Ascending aorta (tissue), 2 donors: Measurements from ENCODE around the gene PPP1R7. TPM values are rescaled to one million over a fixed set of nuclear protein-coding genes. Genes with fewer than 3 reads are reported as not detected.

ENCODE experiments used
- DNase-seq, 2 donors: peaks; one replicate each; pipeline ENCODE4 v3.0.0-alpha.2; 2019; ENCODE audit warnings: low spot score in 2 of 2
- H3K27ac ChIP-seq, 2 donors: fragments of 200-600 bp; sonication (generic); one replicate each; pipeline ENCODE4 v1.5.1; 2016 to 2017; ENCODE audit warnings: mild to moderate bottlenecking in 1 of 2
- H3K27me3 ChIP-seq: fragments of 200-600 bp; sonication (generic); one replicate; pipeline ENCODE4 v1.5.1; 2017
- H3K36me3 ChIP-seq, 2 donors: fragments of 200-600 bp; sonication (generic); one replicate each; pipeline ENCODE4 v1.5.1; 2016
- H3K4me1 ChIP-seq, 2 donors: fragments of 200-600 bp; sonication (generic); one replicate each; pipeline ENCODE4 v1.5.1; 2016 to 2017; ENCODE audit warnings: mild to moderate bottlenecking in 1 of 2
- H3K4me3 ChIP-seq, 2 donors: fragments of 200-600 bp; sonication (generic); one replicate each; pipeline ENCODE4 v1.5.1; 2016 to 2017; ENCODE audit warnings: mild to moderate bottlenecking in 1 of 2
- H3K9me3 ChIP-seq, 2 donors: fragments of 200-600 bp; sonication (generic); one replicate each; pipeline ENCODE4 v1.5.1; 2016
- CTCF ChIP-seq, 3 experiments: fragments of 200-600 bp in 2 of 3; fragments of 450-650 bp in 1 of 3; sonication (generic) in 2 of 3; IDR thresholded peaks; one replicate each; pipeline ENCODE4 v1.5.1; 2016 to 2019; ENCODE audit warnings: antibody characterized with exemption in 3 of 3, mild to moderate bottlenecking in 1 of 3, moderate library complexity in 1 of 3
- intact Hi-C: fragments of 100-400 bp; cut with DNase I; formaldehyde crosslinking; loops from one replicate; pipeline ENCODE4 v1.15.1; 2023
- total RNA-seq: library from RNA; depleted of rRNA; stranded (reverse); fragments of >200 nt; gene quantifications from one replicate; pipeline ENCODE4 v1.1.0, GENCODE V29; 2016

Gene PPP1R7
- total RNA-seq, 1 donor from 2014 or later, result 4.2 TPM

DNA sequence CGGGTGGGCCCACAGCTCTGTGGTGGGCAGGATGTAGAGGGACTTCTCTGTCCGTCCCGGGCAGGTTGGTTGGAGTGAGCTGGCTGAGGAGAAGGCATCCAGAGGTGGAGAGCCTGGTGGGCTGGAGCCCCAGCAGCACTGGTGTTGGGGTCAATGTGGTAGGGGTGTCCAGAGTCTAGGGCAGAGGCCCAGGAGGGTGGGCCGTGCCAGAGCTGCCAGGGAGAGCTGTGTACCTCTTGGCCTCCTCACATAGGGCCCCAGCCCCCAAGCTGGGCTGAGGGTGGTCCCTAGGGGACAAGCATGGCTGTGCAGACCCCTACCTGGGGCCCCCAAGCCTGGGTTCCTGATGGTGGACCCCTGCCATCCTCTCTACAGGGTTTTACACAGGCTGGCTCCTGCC lies 54.2 kb downstream of the PPP1R7 start:
- H3K4me3 ChIP-seq, result no peak overlapping the region
- no peak for TF ChIP-seq CTCF (IDR thresholded peaks at IDR 0.05)
- no peaks in the 10 kb centered on the region for H3K27me3 ChIP-seq
- H3K27ac ChIP-seq, result no peak overlapping the region
- H3K9me3 ChIP-seq, result no peaks in the 10 kb centered on the region
- H3K36me3 ChIP-seq, result no peaks in the 10 kb centered on the region
- intact Hi-C loops, result no loop called here
- DNase-seq, result no peak
- H3K4me1 ChIP-seq, result no peaks in the 10 kb centered on the region

DNA sequence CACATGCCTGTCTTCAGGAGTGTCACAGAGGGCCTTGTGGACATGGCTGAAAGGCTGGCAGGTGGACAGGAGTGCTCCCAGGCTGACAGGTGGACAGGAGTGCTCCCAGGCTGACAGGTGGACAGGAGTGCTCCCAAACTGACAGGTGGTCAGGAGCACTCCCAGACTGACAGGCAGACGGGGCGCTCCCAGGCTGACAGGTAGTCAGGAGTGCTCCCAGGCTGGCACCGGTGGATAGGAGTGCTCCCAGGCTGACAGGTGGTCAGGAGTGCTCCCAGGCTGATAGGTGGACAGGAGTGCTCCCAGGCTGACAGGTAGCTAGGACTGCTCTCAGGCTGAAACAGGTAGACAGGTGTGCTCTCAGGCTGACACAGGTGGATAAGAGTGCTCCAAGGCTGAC lies 54.8 kb downstream of the PPP1R7 start:
- TF ChIP-seq CTCF (IDR thresholded peaks at IDR 0.05), result no peak
- no peak overlapping the region for H3K27ac ChIP-seq
- intact Hi-C loops, result no loop called here
- no peaks in the 10 kb centered on the region for H3K36me3 ChIP-seq
- H3K27me3 ChIP-seq, result no peaks in the 10 kb centered on the region
- DNase-seq, result no peak
- H3K4me1 ChIP-seq, result no peaks in the 10 kb centered on the region
- H3K9me3 ChIP-seq, result no peaks in the 10 kb centered on the region
- H3K4me3 ChIP-seq, result no peak overlapping the region

- no peak overlapping the region for H3K27ac ChIP-seq
- DNase-seq, result no peak
- intact Hi-C loops, result no loop called here
- no peak overlapping the region for H3K4me3 ChIP-seq
- H3K4me1 ChIP-seq, result no peaks in the 10 kb centered on the region
- no peaks in the 10 kb centered on the region for H3K9me3 ChIP-seq
- H3K36me3 ChIP-seq, result no peaks in the 10 kb centered on the region
- no peak for TF ChIP-seq CTCF (IDR thresholded peaks at IDR 0.05)
- no peaks in the 10 kb centered on the region for H3K27me3 ChIP-seq
These were observed 56.9 kb downstream of the PPP1R7 start for GRCh38 chr2:241207151-241207550.

GRCh38 chr2:241207641-241208040 lies 57.4 kb downstream of the PPP1R7 start:
- intact Hi-C loops, result no loop called here
- no peak for DNase-seq

DNA sequence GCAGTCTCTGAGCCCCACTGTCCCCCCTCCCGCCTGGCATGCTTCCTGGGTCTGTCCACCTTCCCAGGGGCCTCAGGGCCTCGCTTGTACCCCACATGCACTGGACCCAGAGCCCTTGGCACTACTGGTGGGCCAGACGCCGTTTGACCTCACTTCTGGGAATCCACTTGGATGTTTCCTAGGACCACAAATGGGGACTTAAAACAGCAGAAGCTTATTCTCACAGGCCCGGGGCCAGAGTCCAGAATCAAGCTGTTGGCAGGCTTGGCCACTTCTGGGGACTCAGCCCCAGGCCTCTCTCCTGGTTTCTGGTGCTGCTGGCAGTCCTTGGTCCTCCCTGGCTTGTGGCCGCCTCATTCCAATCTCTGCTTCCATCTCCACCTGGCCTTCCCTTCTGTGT lies 57.8 kb downstream of the PPP1R7 start:
- H3K27ac ChIP-seq, result no peak overlapping the region
- TF ChIP-seq CTCF (IDR thresholded peaks at IDR 0.05), result no peak
- no peaks in the 10 kb centered on the region for H3K4me1 ChIP-seq
- intact Hi-C loops, result no loop called here
- H3K4me3 ChIP-seq, result no peak overlapping the region
- H3K36me3 ChIP-seq, result no peaks in the 10 kb centered on the region
- DNase-seq, result no peak
- H3K27me3 ChIP-seq, result no peaks in the 10 kb centered on the region
- H3K9me3 ChIP-seq, result no peaks in the 10 kb centered on the region

More at GRCh38 chr2:241207641-241208040, 57.4 kb downstream of the PPP1R7 start:
- TF ChIP-seq CTCF (IDR thresholded peaks at IDR 0.05), result no peak
- no peaks in the 10 kb centered on the region for H3K4me1 ChIP-seq
- no peaks in the 10 kb centered on the region for H3K36me3 ChIP-seq
- H3K9me3 ChIP-seq, result no peaks in the 10 kb centered on the region
- no peaks in the 10 kb centered on the region for H3K27me3 ChIP-seq
- no peak overlapping the region for H3K4me3 ChIP-seq
- no peak overlapping the region for H3K27ac ChIP-seq

- intact Hi-C loops, result no loop called here
- Histone ChIP-seq H3K27me3 (no peaks in the 10 kb centered on the region), H3K4me3 (no peak overlapping the region), H3K9me3 (no peaks in the 10 kb centered on the region), H3K27ac (no peak overlapping the region), H3K4me1 (no peaks in the 10 kb centered on the region), H3K36me3 (no peaks in the 10 kb centered on the region)
- DNase-seq, result no peak
- TF ChIP-seq CTCF (IDR thresholded peaks at IDR 0.05), result no peak
These were observed 59.0 kb downstream of the PPP1R7 start for GRCh38 chr2:241209271-241209670.
